Endothelial cell (in vitro differentiated cells): Measurements from ENCODE around the gene SPATA31E1. TPM values are rescaled to one million over a fixed set of nuclear protein-coding genes. Genes with fewer than 3 reads are reported as not detected.
"Not testable (repeated sequence)": the region's sequence is repeated elsewhere in the genome, so short reads cannot be mapped to it uniquely, and the experiment has no call there.

Experiments used
- DNase-seq: peaks from one replicate; pipeline ENCODE4 v3.0.0; 2021; ENCODE audit warnings: low spot score
- H3K27ac Mint-ChIP-seq: one replicate; pipeline ENCODE4 v1.8.0; 2021; ENCODE audit warnings: mixed read lengths, inconsistent platforms; ENCODE audit not compliant: unreplicated experiment
- H3K27me3 Mint-ChIP-seq: one replicate; pipeline ENCODE4 v1.8.0; 2021; ENCODE audit warnings: mild to moderate bottlenecking, moderate library complexity, mixed read lengths, inconsistent platforms; ENCODE audit not compliant: unreplicated experiment
- H3K36me3 Mint-ChIP-seq: one replicate; pipeline ENCODE4 v1.8.0; 2021; ENCODE audit warnings: mild to moderate bottlenecking, low read depth, mixed read lengths, inconsistent platforms; ENCODE audit not compliant: unreplicated experiment
- H3K4me1 Mint-ChIP-seq: one replicate; pipeline ENCODE4 v1.8.0; 2021; ENCODE audit warnings: mild to moderate bottlenecking, mixed read lengths, inconsistent platforms; ENCODE audit not compliant: unreplicated experiment
- H3K4me3 Mint-ChIP-seq: one replicate; pipeline ENCODE4 v1.8.0; 2021; ENCODE audit warnings: mild to moderate bottlenecking, mixed read lengths, inconsistent platforms; ENCODE audit not compliant: unreplicated experiment
- H3K9me3 Mint-ChIP-seq: one replicate; pipeline ENCODE4 v1.8.0; 2021; ENCODE audit warnings: mixed read lengths, inconsistent platforms; ENCODE audit not compliant: unreplicated experiment
- total RNA-seq: library from RNA; stranded (reverse); fragmentation: NEBNext Ultra II Directional; extraction: Animal tissue kit (Norgen Biotek cat#: 25700); gene quantifications from one replicate; pipeline ENCODE4 v1.2.1, GENCODE V29; 2021; ENCODE audit not compliant: unreplicated experiment
- TF ChIP-seq, protein P1 (sequence below): fragments of 200-600 bp; sonication (generic); IDR thresholded peaks from one replicate; pipeline ENCODE4 v1.5.0; 2021; ENCODE audit warnings: antibody characterized with exemption; ENCODE audit not compliant: unreplicated experiment

The SPATA31E1 gene
- total RNA-seq, 1 donor from 2014 or later, result 0.05 TPM

DNA sequence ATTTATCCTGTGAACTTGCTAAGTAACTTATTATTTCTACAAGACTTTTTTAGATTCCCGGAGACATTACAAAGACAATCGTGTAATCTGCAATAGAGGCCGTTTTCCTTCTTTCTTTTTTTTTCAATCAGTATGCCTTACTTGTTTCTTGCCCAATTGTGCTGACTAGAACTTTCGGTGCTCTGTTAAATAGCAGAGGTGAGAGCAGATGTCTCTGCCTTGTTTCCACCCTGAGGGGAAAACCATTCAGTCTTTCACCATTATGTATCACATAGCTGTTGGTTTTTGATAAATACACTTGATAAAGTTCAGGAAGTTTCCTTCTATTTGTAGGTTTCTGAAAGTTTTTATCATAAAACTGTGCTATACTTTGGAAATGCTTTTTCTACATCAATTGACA lies 10.3 kb downstream of the SPATA31E1 start:
- Mint-ChIP-seq H3K4me1 (no peaks in the 10 kb centered on the region), H3K27ac (no peak overlapping the region), H3K4me3 (no peak overlapping the region), H3K27me3 (peaks cover under 1% of the 10 kb centered on the region), H3K9me3 (no peaks in the 10 kb centered on the region), H3K36me3 (no peaks in the 10 kb centered on the region)
- TF ChIP-seq, protein P1, sequence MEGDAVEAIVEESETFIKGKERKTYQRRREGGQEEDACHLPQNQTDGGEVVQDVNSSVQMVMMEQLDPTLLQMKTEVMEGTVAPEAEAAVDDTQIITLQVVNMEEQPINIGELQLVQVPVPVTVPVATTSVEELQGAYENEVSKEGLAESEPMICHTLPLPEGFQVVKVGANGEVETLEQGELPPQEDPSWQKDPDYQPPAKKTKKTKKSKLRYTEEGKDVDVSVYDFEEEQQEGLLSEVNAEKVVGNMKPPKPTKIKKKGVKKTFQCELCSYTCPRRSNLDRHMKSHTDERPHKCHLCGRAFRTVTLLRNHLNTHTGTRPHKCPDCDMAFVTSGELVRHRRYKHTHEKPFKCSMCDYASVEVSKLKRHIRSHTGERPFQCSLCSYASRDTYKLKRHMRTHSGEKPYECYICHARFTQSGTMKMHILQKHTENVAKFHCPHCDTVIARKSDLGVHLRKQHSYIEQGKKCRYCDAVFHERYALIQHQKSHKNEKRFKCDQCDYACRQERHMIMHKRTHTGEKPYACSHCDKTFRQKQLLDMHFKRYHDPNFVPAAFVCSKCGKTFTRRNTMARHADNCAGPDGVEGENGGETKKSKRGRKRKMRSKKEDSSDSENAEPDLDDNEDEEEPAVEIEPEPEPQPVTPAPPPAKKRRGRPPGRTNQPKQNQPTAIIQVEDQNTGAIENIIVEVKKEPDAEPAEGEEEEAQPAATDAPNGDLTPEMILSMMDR, result no peak
- DNase-seq, result no peak

DNA sequence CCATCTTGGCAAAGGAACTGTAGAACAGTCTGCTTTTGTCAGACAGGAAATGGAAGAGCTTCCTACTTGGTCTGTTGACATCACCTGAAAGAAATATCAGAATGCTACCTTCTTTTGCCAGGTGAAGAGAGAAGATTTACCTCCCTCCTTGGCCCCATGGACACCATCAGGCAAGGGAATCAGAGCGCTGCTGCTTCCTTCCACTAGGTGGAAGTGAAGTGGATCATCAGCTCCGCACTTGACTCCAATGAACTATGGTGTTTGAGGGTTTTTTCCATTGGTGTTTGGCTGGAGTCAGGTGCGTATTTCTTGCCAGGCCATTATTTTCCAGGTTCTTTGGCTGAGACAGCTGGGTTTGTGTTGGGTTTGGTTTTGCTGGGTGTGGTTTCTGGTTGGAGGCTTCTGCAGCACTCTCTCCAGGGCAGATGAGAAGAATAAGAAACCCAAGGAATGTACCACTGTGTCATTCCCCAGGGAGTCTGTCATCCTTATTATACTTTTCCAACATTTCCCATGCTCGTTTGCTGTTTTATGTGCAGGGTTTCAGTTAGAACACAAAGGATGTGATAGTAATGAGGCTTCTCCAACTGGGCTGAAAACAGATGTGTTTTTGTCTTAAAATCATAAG lies 12.4 kb downstream of the SPATA31E1 start:
- peaks cover 3% of the 10 kb centered on the region for H3K36me3 Mint-ChIP-seq
- TF ChIP-seq, protein P1, result no peak
- no peaks in the 10 kb centered on the region for H3K9me3 Mint-ChIP-seq
- H3K4me3 Mint-ChIP-seq, result no peak overlapping the region
- no peaks in the 10 kb centered on the region for H3K4me1 Mint-ChIP-seq
- H3K27ac Mint-ChIP-seq, result no peak overlapping the region
- H3K27me3 Mint-ChIP-seq, result no peaks in the 10 kb centered on the region
- no peak for DNase-seq

DNA sequence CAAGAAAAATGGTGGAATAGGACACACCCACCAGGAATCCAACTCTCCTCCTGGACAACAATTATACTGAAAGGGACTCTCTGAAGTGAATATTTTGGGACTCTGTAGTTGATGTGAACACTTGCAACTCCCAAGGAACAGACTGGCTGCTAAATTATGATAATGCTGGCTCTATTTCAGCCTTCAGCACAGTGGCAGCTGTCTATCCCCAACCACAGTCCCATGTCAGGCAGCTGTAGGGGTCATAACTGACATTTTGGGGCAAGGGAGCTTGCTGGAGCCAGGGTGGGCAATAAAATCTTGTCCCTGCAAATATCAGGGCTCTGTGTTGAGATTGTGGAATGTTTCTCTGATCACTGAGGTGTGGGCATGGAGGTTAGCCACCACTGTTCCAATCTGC lies 14.2 kb downstream of the SPATA31E1 start:
- Mint-ChIP-seq H3K27ac (no peak overlapping the region), H3K9me3 (peaks cover 4% of the 10 kb centered on the region), H3K4me3 (no peak overlapping the region), H3K27me3 (no peaks in the 10 kb centered on the region), H3K4me1 (no peaks in the 10 kb centered on the region), H3K36me3 (peaks cover 3% of the 10 kb centered on the region)
- TF ChIP-seq, protein P1, result no peak
- DNase-seq, result no peak

DNA sequence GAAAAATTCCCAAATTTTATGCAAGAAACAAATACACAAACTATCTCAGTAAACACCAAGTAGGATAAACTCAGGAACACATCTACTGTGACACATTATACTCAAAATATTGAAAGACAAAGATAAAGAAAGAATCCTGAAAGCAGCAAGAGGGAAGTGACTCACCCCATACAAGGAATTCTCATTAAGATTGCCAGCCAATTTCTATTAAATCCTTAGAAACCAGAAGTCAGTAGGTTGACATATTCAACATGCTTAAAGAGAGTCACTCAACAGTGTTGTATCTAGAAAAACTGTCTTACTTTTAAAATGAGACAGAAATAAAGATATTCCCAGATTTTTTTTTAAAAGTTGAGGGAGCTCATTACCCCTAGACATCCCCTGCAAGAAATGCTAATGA lies 15.5 kb downstream of the SPATA31E1 start:
- Mint-ChIP-seq H3K36me3 (peaks cover 3% of the 10 kb centered on the region), H3K27me3 (no peaks in the 10 kb centered on the region), H3K27ac (no peak overlapping the region), H3K9me3 (peaks cover 7% of the 10 kb centered on the region), H3K4me3 (no peak overlapping the region), H3K4me1 (no peaks in the 10 kb centered on the region)
- DNase-seq, result no peak
- TF ChIP-seq, protein P1, result no peak

DNA sequence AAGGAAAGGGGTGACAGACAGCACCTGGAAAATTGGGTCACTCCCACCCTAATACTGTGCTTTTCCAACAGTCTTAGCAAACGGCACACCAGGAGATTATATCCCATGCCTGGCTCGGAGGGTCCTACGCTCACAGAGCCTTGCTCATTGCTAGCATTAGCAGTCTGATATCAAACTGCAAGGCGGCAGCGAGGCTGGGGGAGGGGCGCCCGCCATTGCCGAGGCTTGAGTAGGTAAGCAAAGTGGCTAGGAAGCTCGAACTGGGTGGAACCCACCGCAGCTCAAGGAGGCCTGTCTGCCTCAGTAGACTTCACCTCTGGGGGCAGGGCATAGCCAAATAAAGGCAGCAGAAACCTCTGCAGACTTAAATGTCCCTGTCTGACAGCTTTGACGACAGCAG lies 19.7 kb downstream of the SPATA31E1 start:
- H3K4me3 Mint-ChIP-seq, H3K36me3 Mint-ChIP-seq, DNase-seq, H3K27me3 Mint-ChIP-seq, H3K9me3 Mint-ChIP-seq, H3K4me1 Mint-ChIP-seq, H3K27ac Mint-ChIP-seq: not testable (repeated sequence)
